DND-41 (cell line): ENCODE results near the gene OTUD4.

Experiments
- CTCF ChIP-seq: IDR thresholded peaks from 2 replicates; pipeline ENCODE4 v1.5.1; 2012; ENCODE audit warnings: borderline replicate concordance, low read length, moderate library complexity, mild to moderate bottlenecking; ENCODE audit not compliant: poor library complexity, severe bottlenecking; ENCODE audit errors: extremely low read depth
- EZH2 ChIP-seq: IDR thresholded peaks from 3 replicates; pipeline ENCODE4 v1.6.1; 2012; ENCODE audit warnings: borderline replicate concordance, low read depth, mild to moderate bottlenecking, moderate library complexity, low read length, inconsistent platforms; ENCODE audit not compliant: severe bottlenecking

- no peak for TF ChIP-seq CTCF
- no peak for TF ChIP-seq EZH2
Measured at GRCh38 chr4:145213245-145213644, 32.9 kb upstream of the OTUD4 start.
